Esophagus muscularis mucosa (tissue), 4 donors: ENCODE results near the gene TMEM131. TPM values are rescaled to one million over a fixed set of nuclear protein-coding genes. Genes with fewer than 3 reads are reported as not detected.

Experiments used
- DNase-seq: peaks from one replicate; pipeline ENCODE4 v3.0.0-alpha.2; 2017; ENCODE audit errors: extremely low spot score
- H3K27ac ChIP-seq, 4 donors: fragments of 200-600 bp; sonication (generic); replicated peaks in 1 of 4; 1 replicate in 3 of 4; 2 replicates in 1 of 4; pipeline ENCODE4 v1.5.1; 2016 to 2019; ENCODE audit warnings: mild to moderate bottlenecking in 1 of 4
- H3K27me3 ChIP-seq, 4 donors: fragments of 200-600 bp; sonication (generic); one replicate each; pipeline versions ENCODE4 v1.5.1 to v1.6.0; 2016 to 2019
- H3K36me3 ChIP-seq, 4 donors: fragments of 200-600 bp; sonication (generic); one replicate each; pipeline ENCODE4 v1.5.1; 2016 to 2019
- H3K4me1 ChIP-seq, 4 donors: fragments of 200-600 bp; sonication (generic); one replicate each; pipeline ENCODE4 v1.5.1; 2016 to 2019
- H3K4me3 ChIP-seq, 4 donors: fragments of 200-600 bp; sonication (generic); 1 replicate in 2 of 4; 2 replicates in 2 of 4; pipeline ENCODE4 v1.5.1; 2016 to 2019; ENCODE audit warnings: mild to moderate bottlenecking in 4 of 4, moderate library complexity in 1 of 4
- H3K9me3 ChIP-seq, 4 donors: fragments of 200-600 bp; sonication (generic); 1 replicate in 3 of 4; 2 replicates in 1 of 4; pipeline ENCODE4 v1.5.1; 2016 to 2019
- CTCF ChIP-seq, 3 experiments: fragments of 200-600 bp in 2 of 3; fragments of 450-650 bp in 1 of 3; sonication (generic) in 2 of 3; IDR thresholded peaks; one replicate each; pipeline ENCODE4 v1.5.1; 2017 to 2019; ENCODE audit warnings: antibody characterized with exemption in 3 of 3, mild to moderate bottlenecking in 2 of 3, moderate library complexity in 1 of 3
- EP300 ChIP-seq: sonication (generic); formaldehyde crosslinking; IDR thresholded peaks from one replicate; pipeline ENCODE4 v1.6.1; 2017; ENCODE audit warnings: antibody characterized with exemption
- POLR2A ChIP-seq: fragments of 450-650 bp; IDR thresholded peaks from one replicate; pipeline ENCODE4 v1.6.1; 2017; ENCODE audit warnings: antibody characterized with exemption, moderate library complexity, mild to moderate bottlenecking, low read depth
- POLR2AphosphoS5 ChIP-seq, 2 donors: sonication (generic); formaldehyde crosslinking; IDR thresholded peaks; one replicate each; pipeline ENCODE4 v1.6.1; 2017; ENCODE audit warnings: antibody characterized with exemption in 2 of 2
- WGBS: methylation state at CpG from one replicate; pipeline ENCODE4 v1.1.5; 2018; 5-methylcytosine and 5-hydroxymethylcytosine counted together
- intact Hi-C: fragments of 100-400 bp; cut with DNase I; formaldehyde crosslinking; loops from one replicate; pipeline ENCODE4 v1.15.1; 2023
- total RNA-seq, 4 donors: library from RNA; depleted of rRNA; stranded (reverse); fragments of >200 nt; gene quantifications; one replicate each; pipeline versions ENCODE4 v1.1.0 to v1.2.1, GENCODE V29; 2016

The TMEM131 gene
- total RNA-seq, 4 donors from 2014 or later = 23.9 to 34.1 (median 26.5) TPM

- Histone ChIP-seq H3K27ac (peak overlapping the region in 1 of 4 donors; percentile 94), H3K4me1 (peaks cover 23 to 51% (median 48%) of the 10 kb centered on the region in 4 donors), H3K27me3 (no peaks in the 10 kb centered on the region), H3K36me3 (no peaks in the 10 kb centered on the region), H3K9me3 (no peaks in the 10 kb centered on the region), H3K4me3 (peak overlapping the region; percentile 75 to 95 (median 92))
- intact Hi-C loops = no loop called here
- 60% methylated on average over 6 of the region's 6 CpGs for WGBS
- no peak for DNase-seq
- TF ChIP-seq EP300 (no peak), POLR2A (no peak), POLR2AphosphoS5 (IDR thresholded peaks at IDR 0.05) (no peak), CTCF (IDR thresholded peaks at IDR 0.05) (no peak)
Measured at GRCh38 chr2:97993926-97994325, 1.8 kb downstream of the TMEM131 start.

- no peak for TF ChIP-seq EP300
- TF ChIP-seq CTCF (IDR thresholded peaks at IDR 0.05) = no peak
- no peak for TF ChIP-seq POLR2A
- TF ChIP-seq POLR2AphosphoS5 (IDR thresholded peaks at IDR 0.05) = no peak
- 73% methylated on average over 3 of the region's 3 CpGs for WGBS
- H3K4me1 ChIP-seq = peaks cover 23 to 51% (median 48%) of the 10 kb centered on the region in 4 donors
- H3K36me3 ChIP-seq = no peaks in the 10 kb centered on the region
- H3K27ac ChIP-seq = peak overlapping the region in 1 of 4 donors; percentile 94
- intact Hi-C loops = no loop called here
- no peaks in the 10 kb centered on the region for H3K27me3 ChIP-seq
- peak overlapping the region in 2 of 4 donors; percentile 89 to 95 for H3K4me3 ChIP-seq
- no peak for DNase-seq
- H3K9me3 ChIP-seq = peaks cover 0 to 3% (median 0%) of the 10 kb centered on the region in 4 donors
Measured at GRCh38 chr2:97992836-97993825, 2.6 kb downstream of the TMEM131 start.

GRCh38 chr2:97991081-97991856 lies 4.5 kb downstream of the TMEM131 start:
- no peaks in the 10 kb centered on the region for H3K27me3 ChIP-seq
- WGBS = 89% methylated on average over 7 of the region's 7 CpGs
- no peak overlapping the region for H3K4me3 ChIP-seq
- H3K27ac ChIP-seq = no peak overlapping the region
- no peaks in the 10 kb centered on the region for H3K36me3 ChIP-seq
- intact Hi-C loops = no loop called here
- TF ChIP-seq POLR2AphosphoS5 (IDR thresholded peaks at IDR 0.05) (no peak), POLR2A (no peak), EP300 (no peak), CTCF (IDR thresholded peaks at IDR 0.05) (no peak)
- no peak for DNase-seq
- H3K4me1 ChIP-seq = peaks cover 23 to 50% (median 44%) of the 10 kb centered on the region in 4 donors
- peaks cover 0 to 7% (median 0%) of the 10 kb centered on the region in 4 donors for H3K9me3 ChIP-seq

GRCh38 chr2:97988722-97989121 lies 7.0 kb downstream of the TMEM131 start:
- Histone ChIP-seq H3K4me1 (peaks cover 20 to 39% (median 33%) of the 10 kb centered on the region in 4 donors), H3K27ac (no peak overlapping the region), H3K27me3 (no peaks in the 10 kb centered on the region), H3K9me3 (peaks cover 0 to 7% (median 0%) of the 10 kb centered on the region in 4 donors), H3K36me3 (no peaks in the 10 kb centered on the region), H3K4me3 (no peak overlapping the region)
- DNase-seq = no peak
- WGBS = 83% methylated on average over 2 of the region's 2 CpGs
- intact Hi-C loops = no loop called here
- TF ChIP-seq POLR2AphosphoS5 (IDR thresholded peaks at IDR 0.05) = no peak
- no peak for TF ChIP-seq POLR2A
- TF ChIP-seq EP300 = no peak
- TF ChIP-seq CTCF (IDR thresholded peaks at IDR 0.05) = no peak
